Skeletal muscle cell (primary cell): Measurements from ENCODE around the gene TSPAN9.
"Not testable (repeated sequence)": the region's sequence is repeated elsewhere in the genome, so short reads cannot be mapped to it uniquely, and the experiment has no call there.

ENCODE experiments used
- DNase-seq: peaks from one replicate; pipeline ENCODE4 v3.0.0-alpha.2; 2010; ENCODE audit warnings: low read depth
- H3K4me3 ChIP-seq: 2 replicates; pipeline ENCODE4 v1.5.1; 2011; ENCODE audit warnings: low read depth, mild to moderate bottlenecking, control low read depth, low read length, moderate library complexity

TSPAN9 gene

GRCh38 chr12:3042826-3043225, 34.4 kb upstream of the TSPAN9 start:
- H3K4me3 ChIP-seq = no peak overlapping the region
- DNase-seq = no peak

DNA sequence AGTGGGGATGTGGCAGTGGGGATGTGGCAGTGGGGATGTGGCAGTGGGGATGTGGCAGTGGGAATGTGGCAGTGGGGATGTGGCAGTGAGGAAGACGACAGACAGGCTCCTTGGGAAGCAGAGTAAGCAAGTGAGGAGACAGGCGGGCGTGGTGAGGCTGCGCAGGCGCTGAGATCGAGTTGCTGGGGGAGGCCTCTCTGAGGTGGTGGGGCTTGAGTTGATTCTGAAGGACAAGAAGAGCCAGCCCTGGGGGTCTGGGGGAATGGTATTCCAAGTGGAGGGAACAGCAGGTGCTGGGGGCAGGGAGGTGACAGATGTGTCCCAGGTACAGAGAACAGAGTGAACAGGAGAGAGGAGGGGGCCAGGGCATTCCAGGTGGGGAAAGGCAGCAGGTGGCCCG, 33.8 kb upstream of the TSPAN9 start:
- no peak overlapping the region for H3K4me3 ChIP-seq
- DNase-seq = no peak

GRCh38 chr12:3044141-3044630, 33.0 kb upstream of the TSPAN9 start:
- no peak for DNase-seq
- no peak overlapping the region for H3K4me3 ChIP-seq

DNA sequence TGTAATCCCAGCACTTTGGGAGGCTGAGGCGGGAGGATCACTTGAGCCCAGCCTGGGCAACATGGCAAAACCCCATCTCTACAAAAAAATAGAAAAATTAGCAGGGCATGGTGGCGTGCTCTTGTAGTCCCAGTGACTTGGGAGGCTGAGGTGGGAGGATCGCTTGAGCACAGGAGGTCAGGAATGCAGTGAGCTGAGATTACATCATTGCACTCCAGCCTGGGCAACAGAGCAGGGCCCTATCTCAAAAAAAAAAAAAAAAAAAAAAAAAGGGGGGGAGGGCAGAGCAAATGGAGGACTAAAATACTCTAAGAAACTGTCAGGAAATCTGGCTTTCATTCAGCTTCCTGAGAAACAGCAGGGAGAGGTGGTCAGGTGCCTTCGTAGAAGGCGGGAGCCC, 31.7 kb upstream of the TSPAN9 start:
- H3K4me3 ChIP-seq = no peak overlapping the region
- no peak for DNase-seq

GRCh38 chr12:3045989-3046388, 31.2 kb upstream of the TSPAN9 start:
- DNase-seq = no peak

GRCh38 chr12:3046441-3047200, 30.6 kb upstream of the TSPAN9 start:
- DNase-seq = no peak
- no peak overlapping the region for H3K4me3 ChIP-seq

More at GRCh38 chr12:3045989-3046388, 31.2 kb upstream of the TSPAN9 start:
- no peak overlapping the region for H3K4me3 ChIP-seq

GRCh38 chr12:3047961-3048360, 29.2 kb upstream of the TSPAN9 start:
- DNase-seq = no peak

GRCh38 chr12:3048540-3048939, 28.6 kb upstream of the TSPAN9 start:
- no peak overlapping the region for H3K4me3 ChIP-seq
- no peak for DNase-seq

More at GRCh38 chr12:3047961-3048360, 29.2 kb upstream of the TSPAN9 start:
- H3K4me3 ChIP-seq = no peak overlapping the region

GRCh38 chr12:3049176-3049575, 28.0 kb upstream of the TSPAN9 start:
- no peak for DNase-seq

DNA sequence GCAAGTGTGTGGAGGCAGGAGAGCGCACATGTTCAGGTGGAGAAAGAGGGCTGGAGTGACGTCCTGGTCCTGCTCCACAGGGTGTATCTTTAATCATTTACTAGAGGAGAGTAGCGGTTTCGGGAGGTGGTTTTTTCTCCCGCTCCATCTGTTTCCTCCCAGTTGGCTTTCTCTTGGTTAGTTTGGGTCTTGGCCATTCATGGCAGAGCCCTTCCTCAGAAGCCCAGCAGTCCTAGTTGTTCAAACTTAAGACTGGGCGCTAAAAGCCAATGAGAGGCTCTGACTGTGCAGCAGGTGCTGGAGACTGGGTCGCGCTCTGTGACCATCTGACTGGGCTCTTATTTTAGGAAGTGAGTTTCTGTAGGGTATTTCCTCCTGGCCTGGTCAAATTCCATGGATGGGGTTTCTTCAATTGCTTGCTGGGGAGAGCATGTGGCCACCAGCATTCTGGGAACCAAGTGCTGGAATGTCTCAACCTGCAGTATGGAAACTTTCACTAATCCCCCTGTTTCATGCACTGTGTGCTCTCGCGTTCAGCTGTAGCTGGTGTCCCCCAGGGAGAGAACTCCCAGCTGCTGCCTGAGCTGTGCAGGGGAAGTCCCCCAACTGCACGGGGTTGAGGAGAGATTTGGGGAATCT, 27.4 kb upstream of the TSPAN9 start:
- DNase-seq = no peak
- no peak overlapping the region for H3K4me3 ChIP-seq

More at GRCh38 chr12:3049176-3049575, 28.0 kb upstream of the TSPAN9 start:
- H3K4me3 ChIP-seq = no peak overlapping the region

- DNase-seq = no peak
- H3K4me3 ChIP-seq = no peak overlapping the region
Observed at GRCh38 chr12:3054374-3054773, 22.8 kb upstream of the TSPAN9 start.

- no peak for DNase-seq
- H3K4me3 ChIP-seq = no peak overlapping the region
Observed at GRCh38 chr12:3055026-3055703, 22.0 kb upstream of the TSPAN9 start.

DNA sequence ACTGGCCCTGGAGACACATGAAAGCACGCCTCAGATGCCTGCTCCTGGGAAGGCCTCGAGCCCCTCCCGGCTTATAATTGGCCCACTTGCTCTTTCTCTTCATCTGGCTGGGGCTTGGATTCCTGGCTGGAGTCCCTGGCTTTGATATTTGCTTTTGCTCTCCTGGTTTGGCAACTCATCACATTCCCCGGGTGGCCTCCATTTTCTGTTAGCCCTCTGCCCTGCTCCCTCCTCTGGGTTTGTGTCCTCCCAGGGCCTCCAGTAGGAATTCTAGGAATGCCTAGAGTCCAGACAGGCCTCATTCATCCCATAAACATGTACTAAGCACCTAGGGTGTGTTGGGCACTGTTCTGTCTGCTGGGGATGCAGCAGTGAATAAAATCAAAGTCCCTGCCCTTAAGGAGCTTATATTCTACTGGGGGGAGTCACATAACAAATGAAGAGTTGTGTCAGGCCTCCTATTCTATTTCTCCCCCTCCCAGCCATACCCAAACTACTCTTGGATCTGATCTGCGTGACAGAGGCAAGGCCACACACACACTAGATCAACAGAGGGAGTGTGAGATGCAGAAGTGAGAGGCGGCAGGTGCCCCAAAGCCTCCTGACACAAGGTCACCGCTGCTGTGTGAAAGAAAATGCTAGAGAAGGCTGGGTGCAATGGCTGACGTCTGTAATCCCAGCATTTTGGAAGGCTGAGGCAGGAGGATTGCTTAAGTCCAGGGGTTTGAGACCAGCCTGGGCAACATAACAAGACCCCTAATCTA, 21.3 kb upstream of the TSPAN9 start:
- no peak for DNase-seq
- no peak overlapping the region for H3K4me3 ChIP-seq

- no peak for DNase-seq
- H3K4me3 ChIP-seq = no peak overlapping the region
Observed at GRCh38 chr12:3061059-3061458, 16.1 kb upstream of the TSPAN9 start.

GRCh38 chr12:3061501-3062215, 15.5 kb upstream of the TSPAN9 start:
- H3K4me3 ChIP-seq = no peak overlapping the region
- DNase-seq = no peak

- H3K4me3 ChIP-seq = no peak overlapping the region
- no peak for DNase-seq
Observed at GRCh38 chr12:3065300-3065699, 11.9 kb upstream of the TSPAN9 start.

- not testable (repeated sequence) for H3K4me3 ChIP-seq, DNase-seq
Observed at GRCh38 chr12:3065846-3066245, 11.3 kb upstream of the TSPAN9 start.

- no peak overlapping the region for H3K4me3 ChIP-seq
- DNase-seq = no peak
Observed at GRCh38 chr12:3069714-3070113, 7.5 kb upstream of the TSPAN9 start.

GRCh38 chr12:3071107-3071506, 6.1 kb upstream of the TSPAN9 start:
- DNase-seq = no peak
- no peak overlapping the region for H3K4me3 ChIP-seq
